Fibroblast of upper back skin (primary cell): ENCODE results near the gene CADM1.
"Not testable (repeated sequence)": the region's sequence is repeated elsewhere in the genome, so short reads cannot be mapped to it uniquely, and the experiment has no call there.

ENCODE experiments used
- DNase-seq: peaks from one replicate; pipeline ENCODE4 v3.0.0-alpha.2; 2013

The CADM1 gene

GRCh38 chr11:115476463-115477286 lies 27.5 kb downstream of the CADM1 start:
- DNase-seq: no peak

GRCh38 chr11:115475564-115475963 lies 28.7 kb downstream of the CADM1 start:
- no peak for DNase-seq

GRCh38 chr11:115474306-115474705 lies 29.9 kb downstream of the CADM1 start:
- DNase-seq: not testable (repeated sequence)

- no peak for DNase-seq
Observed at GRCh38 chr11:115473167-115473566, 31.0 kb downstream of the CADM1 start.

GRCh38 chr11:115471367-115471766 lies 32.8 kb downstream of the CADM1 start:
- no peak for DNase-seq

- no peak for DNase-seq
Observed at GRCh38 chr11:115470928-115471327, 33.3 kb downstream of the CADM1 start.

GRCh38 chr11:115469361-115469760 lies 34.9 kb downstream of the CADM1 start:
- DNase-seq: no peak

- no peak for DNase-seq
Observed at GRCh38 chr11:115466122-115466521, 38.1 kb downstream of the CADM1 start.

- DNase-seq: peak; percentile 92
Observed at GRCh38 chr11:115464269-115464668, 39.9 kb downstream of the CADM1 start.

GRCh38 chr11:115463606-115464005 lies 40.6 kb downstream of the CADM1 start:
- DNase-seq: no peak

GRCh38 chr11:115462757-115463156 lies 41.5 kb downstream of the CADM1 start:
- DNase-seq: no peak

GRCh38 chr11:115462004-115462541 lies 42.1 kb downstream of the CADM1 start:
- no peak for DNase-seq

GRCh38 chr11:115460512-115460911 lies 43.7 kb downstream of the CADM1 start:
- DNase-seq: no peak

GRCh38 chr11:115459563-115459962 lies 44.7 kb downstream of the CADM1 start:
- DNase-seq: peak; percentile 89

- DNase-seq: no peak
Observed at GRCh38 chr11:115458877-115459276, 45.3 kb downstream of the CADM1 start.

GRCh38 chr11:115456019-115456418 lies 48.2 kb downstream of the CADM1 start:
- DNase-seq: peak; percentile 62

- DNase-seq: no peak
Observed at GRCh38 chr11:115455613-115456012, 48.6 kb downstream of the CADM1 start.

GRCh38 chr11:115454525-115454924 lies 49.7 kb downstream of the CADM1 start:
- DNase-seq: no peak

GRCh38 chr11:115453693-115454490 lies 50.3 kb downstream of the CADM1 start:
- no peak for DNase-seq

GRCh38 chr11:115452241-115452640 lies 52.0 kb downstream of the CADM1 start:
- DNase-seq: no peak

GRCh38 chr11:115450519-115450918 lies 53.7 kb downstream of the CADM1 start:
- DNase-seq: no peak

- no peak for DNase-seq
Observed at GRCh38 chr11:115447273-115447864, 56.8 kb downstream of the CADM1 start.

GRCh38 chr11:115446214-115446613 lies 58.0 kb downstream of the CADM1 start:
- DNase-seq: no peak
